Esophagus muscularis mucosa (tissue), 3 donors: Measurements from ENCODE around the gene DNAJB1.

Experiments
- POLR2A ChIP-seq: fragments of 450-650 bp; IDR thresholded peaks from one replicate; pipeline ENCODE4 v1.6.1; 2017; ENCODE audit warnings: antibody characterized with exemption, moderate library complexity, mild to moderate bottlenecking, low read depth
- POLR2AphosphoS5 ChIP-seq, 2 donors: sonication (generic); formaldehyde crosslinking; IDR thresholded peaks; one replicate each; pipeline ENCODE4 v1.6.1; 2017; ENCODE audit warnings: antibody characterized with exemption in 2 of 2
- TF ChIP-seq, protein P1 (sequence below), 3 experiments: fragments of 200-600 bp in 2 of 3; fragments of 450-650 bp in 1 of 3; sonication (generic) in 2 of 3; IDR thresholded peaks; one replicate each; pipeline ENCODE4 v1.5.1; 2017 to 2019; ENCODE audit warnings: antibody characterized with exemption in 3 of 3, mild to moderate bottlenecking in 2 of 3, moderate library complexity in 1 of 3

GRCh38 chr19:14494910-14495671 is 23.1 kb downstream of the DNAJB1 start:
- TF ChIP-seq, protein P1, sequence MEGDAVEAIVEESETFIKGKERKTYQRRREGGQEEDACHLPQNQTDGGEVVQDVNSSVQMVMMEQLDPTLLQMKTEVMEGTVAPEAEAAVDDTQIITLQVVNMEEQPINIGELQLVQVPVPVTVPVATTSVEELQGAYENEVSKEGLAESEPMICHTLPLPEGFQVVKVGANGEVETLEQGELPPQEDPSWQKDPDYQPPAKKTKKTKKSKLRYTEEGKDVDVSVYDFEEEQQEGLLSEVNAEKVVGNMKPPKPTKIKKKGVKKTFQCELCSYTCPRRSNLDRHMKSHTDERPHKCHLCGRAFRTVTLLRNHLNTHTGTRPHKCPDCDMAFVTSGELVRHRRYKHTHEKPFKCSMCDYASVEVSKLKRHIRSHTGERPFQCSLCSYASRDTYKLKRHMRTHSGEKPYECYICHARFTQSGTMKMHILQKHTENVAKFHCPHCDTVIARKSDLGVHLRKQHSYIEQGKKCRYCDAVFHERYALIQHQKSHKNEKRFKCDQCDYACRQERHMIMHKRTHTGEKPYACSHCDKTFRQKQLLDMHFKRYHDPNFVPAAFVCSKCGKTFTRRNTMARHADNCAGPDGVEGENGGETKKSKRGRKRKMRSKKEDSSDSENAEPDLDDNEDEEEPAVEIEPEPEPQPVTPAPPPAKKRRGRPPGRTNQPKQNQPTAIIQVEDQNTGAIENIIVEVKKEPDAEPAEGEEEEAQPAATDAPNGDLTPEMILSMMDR (IDR thresholded peaks at IDR 0.05) = no peak
- TF ChIP-seq POLR2A (no peak), POLR2AphosphoS5 (IDR thresholded peaks at IDR 0.05) (no peak)
